K562 (cell line): ENCODE data around the gene SERP1. TPM values are rescaled to one million over a fixed set of nuclear protein-coding genes. Genes with fewer than 3 reads are reported as not detected.
A peak's percentile ranks its signal among the peaks of the same experiment; 100 is the strongest.

ENCODE experiments used
- ATAC-seq: fragments of 200-7000 bp; cut with Tn5 transposase; 3 replicates; pipeline ENCODE4 v1.9.1; 2020; ENCODE audit warnings: moderate library complexity
- BruUV-seq: library from RNA; stranded (reverse); fragments of 400-500 nt; replicated peaks from 2 replicates; lab custom pipeline; 2021; lab: Mats Ljungman, UMichigan
- CTCF ChIA-PET: fragments of 300-600 bp; formaldehyde crosslinking; extraction: SDS; loops from one replicate; lab custom pipeline; 2021; ENCODE audit warnings: low intra/inter-chr PET ratio; lab: Yijun Ruan, JAX
- POLR2A ChIA-PET: fragments of 300-600, 350-650 bp; sonication (Branson Sonifier 250); formaldehyde crosslinking; extraction: SDS; loops from one replicate; lab custom pipeline; 2021; ENCODE audit warnings: antibody characterized with exemption, inconsistent platforms; lab: Yijun Ruan, JAX
- DNase-seq, 4 experiments: peaks; one replicate each; pipeline versions ENCODE4 v3.0.0 to v3.0.0-alpha.2; 2011 to 2018; ENCODE audit warnings: low spot score in 3 of 4, mixed read lengths in 3 of 4; ENCODE audit errors: extremely low read depth in 1 of 4
- FAIRE-seq: peaks from 2 replicates; lab custom pipeline; 2011; peaks lifted over from hg19 to GRCh38; lab: Jason Lieb, UNC
- H2AFZ ChIP-seq: 2 replicates; pipeline ENCODE4 v1.6.0; 2011; ENCODE audit warnings: low read depth, low read length, control low read depth, inconsistent platforms
- H3K27ac ChIP-seq: fragments of 200-600 bp; 3 replicates; pipeline ENCODE4 v1.8.0; 2011; ENCODE audit warnings: low read depth, mild to moderate bottlenecking, control low read depth, inconsistent platforms, low read length, moderate library complexity, mixed read lengths; ENCODE audit errors: extremely low read depth
- H3K27me3 ChIP-seq, 2 experiments: fragments of 300-600 bp in 1 of 2; 2 replicates in 1 of 2; 3 replicates in 1 of 2; pipeline versions ENCODE4 v1.6.0 to v1.8.0; 2011; ENCODE audit warnings: inconsistent platforms in 2 of 2, low read length in 2 of 2, mild to moderate bottlenecking in 1 of 2, mixed read lengths in 1 of 2, moderate library complexity in 1 of 2; ENCODE audit not compliant: control insufficient read depth in 2 of 2, insufficient read depth in 2 of 2
- H3K36me3 ChIP-seq: fragments of 300-600 bp; 3 replicates; pipeline ENCODE4 v1.8.0; 2011; ENCODE audit warnings: mild to moderate bottlenecking, low read length, inconsistent platforms; ENCODE audit not compliant: control insufficient read depth, insufficient read depth
- H3K4me1 ChIP-seq, 2 experiments: fragments of 200-600 bp in 1 of 2; replicated peaks in 1 of 2; 2 replicates in 1 of 2; 3 replicates in 1 of 2; pipeline versions ENCODE4 v1.5.1 to v1.8.0; 2011; ENCODE audit warnings: inconsistent platforms in 2 of 2, low read length in 2 of 2, mild to moderate bottlenecking in 1 of 2, mixed read lengths in 1 of 2, moderate library complexity in 1 of 2; ENCODE audit not compliant: control insufficient read depth in 2 of 2, insufficient read depth in 2 of 2
- H3K4me2 ChIP-seq: 2 replicates; pipeline ENCODE4 v1.6.1; 2011; ENCODE audit warnings: low read length, control low read depth, inconsistent platforms, mixed read lengths; ENCODE audit not compliant: insufficient read depth
- H3K4me3 ChIP-seq: fragments of 200-600 bp; sonication (generic), shearing (Covaris generic); 2 replicates; pipeline ENCODE4 v1.5.1; 2016; ENCODE audit warnings: control low read depth, inconsistent platforms
- H3K79me2 ChIP-seq: fragments of 200-600 bp; 3 replicates; pipeline ENCODE4 v1.8.0; 2011; ENCODE audit warnings: low read length, inconsistent platforms; ENCODE audit not compliant: control insufficient read depth, insufficient read depth
- H3K9ac ChIP-seq, 2 experiments: 2 replicates each; pipeline versions ENCODE4 v1.6.0 to v1.6.1; 2011; ENCODE audit warnings: low read depth in 2 of 2, low read length in 2 of 2, control low read depth in 1 of 2, inconsistent platforms in 1 of 2, mild to moderate bottlenecking in 1 of 2, mixed read lengths in 1 of 2; ENCODE audit not compliant: insufficient read depth in 1 of 2
- H3K9me1 ChIP-seq: one replicate; pipeline ENCODE4 v1.6.0; 2011; ENCODE audit warnings: inconsistent platforms, mild to moderate bottlenecking, low read length, moderate library complexity; ENCODE audit not compliant: control insufficient read depth, insufficient read depth
- H3K9me3 ChIP-seq: replicated peaks from 2 replicates; pipeline ENCODE4 v1.5.1; 2011; ENCODE audit warnings: low read depth, low read length, inconsistent platforms; ENCODE audit not compliant: control insufficient read depth, insufficient read depth
- H4K20me1 ChIP-seq: replicated peaks from 2 replicates; pipeline ENCODE4 v1.6.1; 2011; ENCODE audit warnings: low read length, inconsistent platforms, mixed read lengths; ENCODE audit not compliant: control insufficient read depth, insufficient read depth
- ARID2 ChIP-seq: fragments of 450-650 bp; IDR thresholded peaks from 2 replicates; pipeline ENCODE4 v1.6.1; 2017; ENCODE audit warnings: antibody characterized with exemption, mild to moderate bottlenecking
- CREBBP ChIP-seq: IDR thresholded peaks from one replicate; pipeline ENCODE4 v1.6.1; 2012; ENCODE audit warnings: low read depth, mild to moderate bottlenecking, control low read depth, inconsistent platforms, low read length
- ESRRB ChIP-seq: fragments of 250-450 bp; sonication (Bioruptor Pico); IDR thresholded peaks from 2 replicates; pipeline ENCODE4 v1.5.0; 2020; ENCODE audit warnings: mild to moderate bottlenecking, moderate library complexity, borderline replicate concordance
- ETS2 ChIP-seq: IDR thresholded peaks from 2 replicates; pipeline ENCODE4 v1.6.1; 2016; ENCODE audit warnings: borderline replicate concordance, missing genetic modification characterization, mild to moderate bottlenecking, moderate library complexity, missing compliant biosample characterization; ENCODE audit not compliant: poor library complexity, severe bottlenecking
- GATA2 ChIP-seq: sonication (generic); formaldehyde crosslinking; IDR thresholded peaks from 2 replicates; pipeline ENCODE4 v1.4.0; 2020; ENCODE audit warnings: mild to moderate bottlenecking, missing genetic modification reagents
- HMGN3 ChIP-seq: IDR thresholded peaks from 2 replicates; pipeline ENCODE4 v1.6.1; 2011; ENCODE audit warnings: borderline replicate concordance, low read depth, mild to moderate bottlenecking, mixed read lengths, low read length; ENCODE audit not compliant: insufficient read length; ENCODE audit errors: extremely low read depth
- MTA2 ChIP-seq: fragments of 450-650 bp; IDR thresholded peaks from 2 replicates; pipeline ENCODE4 v1.6.1; 2016; ENCODE audit warnings: low read depth
- NCOA2 ChIP-seq, 2 experiments: fragments of 450-650 bp; IDR thresholded peaks; 2 replicates each; pipeline ENCODE4 v1.6.1; 2018; ENCODE audit warnings: mild to moderate bottlenecking in 2 of 2, moderate library complexity in 1 of 2; ENCODE audit not compliant: partially characterized antibody in 2 of 2
- NR2C1 ChIP-seq, 2 experiments: fragments of 450-650 bp; IDR thresholded peaks; 2 replicates each; pipeline ENCODE4 v1.6.1; 2017; ENCODE audit warnings: mild to moderate bottlenecking in 2 of 2, antibody characterized with exemption in 1 of 2, inconsistent platforms in 1 of 2, missing compliant biosample characterization in 1 of 2, missing genetic modification characterization in 1 of 2
- SMC3 ChIP-seq: conservative IDR thresholded peaks from 2 replicates; pipeline ENCODE4 v1.6.1; 2011; ENCODE audit warnings: low read depth, low read length, improper control_type of control experiment; ENCODE audit not compliant: insufficient read depth
- XRCC4 ChIP-seq: IDR thresholded peaks from one replicate; pipeline ENCODE4 v1.6.1; 2011; ENCODE audit not compliant: insufficient read depth, insufficient read length; ENCODE audit errors: extremely low read depth
- ZNF586 ChIP-seq: fragments of 450-650 bp; formaldehyde crosslinking; conservative IDR thresholded peaks from 2 replicates; pipeline ENCODE4 v1.4.0; 2020; ENCODE audit warnings: mild to moderate bottlenecking, moderate library complexity
- ZNF668 ChIP-seq: fragments of 250-450 bp; sonication (Bioruptor Pico); IDR thresholded peaks from 2 replicates; pipeline ENCODE4 v1.8.0; 2022; ENCODE audit warnings: mild to moderate bottlenecking, inconsistent platforms
- ZNF79 ChIP-seq: fragments of 250-450 bp; sonication (Bioruptor Pico); IDR thresholded peaks from 2 replicates; pipeline ENCODE4 v1.4.0; 2020; ENCODE audit warnings: low read depth, mild to moderate bottlenecking, moderate library complexity
- WGBS: fragments of 100-300 bp; shearing (Covaris generic); methylation state at CpG from one replicate; pipeline ENCODE4 v1.1.6; 2016; ENCODE audit warnings: low coverage, mixed read lengths; ENCODE audit not compliant: insufficient coverage; ENCODE audit errors: missing lambda C conversion rate; 5-methylcytosine and 5-hydroxymethylcytosine counted together
- in situ Hi-C: fragments of 300-500 bp; cut with MboI; formaldehyde crosslinking; loops from 4 replicates; pipeline ENCODE4 v1.15.0; 2018; ENCODE audit warnings: inconsistent platforms, mixed read lengths
- intact Hi-C: fragments of 100-400 bp; cut with micrococcal nuclease; formaldehyde crosslinking; loops from 2 replicates; pipeline ENCODE4 v1.14.2; 2022
- polyA plus RNA-seq, 8 experiments: library from polyadenylated mRNA; depleted of rRNA in 4 of 8; stranded (reverse) in 5 of 8; unstranded in 3 of 8; fragments of >200 nt; fragmentation: Nextera tagmentation in 2 of 8; fragmentation: Illumina TruSeq in 1 of 8; extraction: Ambion mirVana in 2 of 8; extraction: Trizol in 1 of 8; gene quantifications; 2 replicates each; pipeline versions ENCODE4 v1.2.1 to v1.2.3, GENCODE V29; 2011 to 2014; ENCODE audit warnings: inconsistent platforms in 1 of 8, missing spikeins in 1 of 8
- total RNA-seq, 7 experiments: library from RNA; depleted of rRNA in 6 of 7; stranded (reverse); fragments of >200 nt in 6 of 7; fragmentation: Illumina TruSeq in 2 of 7; extraction: Trizol in 2 of 7; gene quantifications; 2 replicates each; pipeline versions ENCODE4 v1.2.1 to v1.2.3, GENCODE V29; 2011 to 2021; ENCODE audit warnings: low replicate concordance in 1 of 7
- TF ChIP-seq, protein P1 (sequence below), 2 experiments: fragments of 450-650 bp in 1 of 2; sonication (generic) in 1 of 2; formaldehyde crosslinking in 1 of 2; IDR thresholded peaks in 1 of 2; conservative IDR thresholded peaks in 1 of 2; 2 replicates each; pipeline versions ENCODE4 v1.6.1 to v1.8.1; 2016 to 2023; ENCODE audit warnings: mild to moderate bottlenecking in 2 of 2, moderate library complexity in 2 of 2, inconsistent platforms in 1 of 2, missing genetic modification reagents in 1 of 2
- TF ChIP-seq, protein P2 (sequence below): fragments of 450-650 bp; IDR thresholded peaks from 2 replicates; pipeline ENCODE4 v1.6.1; 2016; ENCODE audit warnings: mild to moderate bottlenecking

SERP1 gene
- total and polyA plus RNA-seq, 9 of the 15 experiments (the other 6 are each of a cell fraction or from before 2014, with no cell fraction given), result 38.6 to 443 (median 121) TPM

DNA sequence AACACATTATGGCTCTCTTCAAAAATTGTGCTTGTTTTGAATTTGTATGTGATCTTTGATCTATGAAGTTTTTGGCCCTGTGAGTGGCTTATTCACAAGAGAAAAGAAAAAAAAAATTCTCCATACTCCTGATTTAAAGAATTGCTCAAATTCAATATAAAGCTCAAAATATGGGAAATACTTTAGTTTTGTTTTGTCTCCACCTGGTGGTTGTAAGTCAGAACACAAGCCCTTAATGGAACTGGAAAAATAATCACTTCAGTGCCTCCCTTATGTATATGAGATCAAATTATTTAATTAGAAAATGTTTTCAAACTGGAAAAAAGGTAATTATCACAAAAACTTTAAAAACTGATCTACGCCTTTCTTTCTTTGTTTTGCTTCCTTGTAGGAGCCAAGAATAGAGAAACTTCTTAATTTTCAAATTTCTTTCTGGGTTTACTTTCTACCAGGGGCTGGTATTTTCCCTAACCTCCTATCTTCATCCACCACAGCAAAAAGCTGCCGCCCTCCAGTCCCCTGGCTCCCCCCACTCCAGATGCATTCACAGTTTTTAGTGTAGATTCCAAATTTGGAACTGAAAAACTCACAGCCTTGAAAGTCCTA lies 50.6 kb downstream of the SERP1 start:
- Histone ChIP-seq H3K4me1 (peaks cover 0 to 26% of the 10 kb centered on the region in 2 experiments; a peak in 4 of 5 replicates), H3K27me3 (no peaks in the 10 kb centered on the region), H3K4me2 (no peak overlapping the region), H3K79me2 (no peaks in the 10 kb centered on the region), H3K9ac (no peak overlapping the region), H4K20me1 (no peaks in the 10 kb centered on the region), H3K27ac (peak overlapping the region; percentile 70; the same call in 1 of the 3 replicates), H3K36me3 (no peaks in the 10 kb centered on the region), H3K9me3 (peaks cover 3% of the 10 kb centered on the region; the same call in 1 of the 2 replicates), H3K9me1 (no peaks in the 10 kb centered on the region), H3K4me3 (no peak overlapping the region), H2AFZ (peak overlapping the region; percentile 92)
- intact Hi-C loops, result loop anchor here (1.0 to 10.0 kb wide), 8 partner anchors 45 to 561 kb away; no protein-coding TSS in a partner anchor
- 6% methylated on average over 2 of the region's 2 CpGs for WGBS
- POLR2A ChIA-PET, result interaction anchor here (0.6 to 1.7 kb wide), 3 partner anchors 81 to 385 kb away, joined by 3 to 10 read pairs (median 4); partner anchors contain the start of gene TSC22D2
- DNase-seq (peak; percentile 44 to 72 (median 50)), ATAC-seq (peak; percentile 81), FAIRE-seq (no peak)
- in situ Hi-C loops, result no loop called here
- BruUV-seq, result no TSS peak
- CTCF ChIA-PET, result interaction anchor here (0.5 to 2.3 kb wide), 9 partner anchors 82 to 529 kb away, joined by 3 to 26 read pairs (median 5); no protein-coding TSS in a partner anchor
- TF ChIP-seq, protein P1, sequence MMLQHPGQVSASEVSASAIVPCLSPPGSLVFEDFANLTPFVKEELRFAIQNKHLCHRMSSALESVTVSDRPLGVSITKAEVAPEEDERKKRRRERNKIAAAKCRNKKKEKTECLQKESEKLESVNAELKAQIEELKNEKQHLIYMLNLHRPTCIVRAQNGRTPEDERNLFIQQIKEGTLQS (IDR thresholded peaks at IDR 0.05), result no peak
- TF ChIP-seq, protein P1 (CRISPR knock-in tag; conservative IDR thresholded peaks at IDR 0.05), result no peak
- no peak for TF ChIP-seq MTA2
- TF ChIP-seq, protein P2, sequence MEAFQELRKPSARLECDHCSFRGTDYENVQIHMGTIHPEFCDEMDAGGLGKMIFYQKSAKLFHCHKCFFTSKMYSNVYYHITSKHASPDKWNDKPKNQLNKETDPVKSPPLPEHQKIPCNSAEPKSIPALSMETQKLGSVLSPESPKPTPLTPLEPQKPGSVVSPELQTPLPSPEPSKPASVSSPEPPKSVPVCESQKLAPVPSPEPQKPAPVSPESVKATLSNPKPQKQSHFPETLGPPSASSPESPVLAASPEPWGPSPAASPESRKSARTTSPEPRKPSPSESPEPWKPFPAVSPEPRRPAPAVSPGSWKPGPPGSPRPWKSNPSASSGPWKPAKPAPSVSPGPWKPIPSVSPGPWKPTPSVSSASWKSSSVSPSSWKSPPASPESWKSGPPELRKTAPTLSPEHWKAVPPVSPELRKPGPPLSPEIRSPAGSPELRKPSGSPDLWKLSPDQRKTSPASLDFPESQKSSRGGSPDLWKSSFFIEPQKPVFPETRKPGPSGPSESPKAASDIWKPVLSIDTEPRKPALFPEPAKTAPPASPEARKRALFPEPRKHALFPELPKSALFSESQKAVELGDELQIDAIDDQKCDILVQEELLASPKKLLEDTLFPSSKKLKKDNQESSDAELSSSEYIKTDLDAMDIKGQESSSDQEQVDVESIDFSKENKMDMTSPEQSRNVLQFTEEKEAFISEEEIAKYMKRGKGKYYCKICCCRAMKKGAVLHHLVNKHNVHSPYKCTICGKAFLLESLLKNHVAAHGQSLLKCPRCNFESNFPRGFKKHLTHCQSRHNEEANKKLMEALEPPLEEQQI, result 0 out of 2 replicates have a peak, but pooled peaks have one; percentile 5
- no peak for TF ChIP-seq ZNF586 (CRISPR knock-in tag)
- no peak for TF ChIP-seq CREBBP
- no peak for TF ChIP-seq ETS2 (tag)
- no peak for TF ChIP-seq HMGN3
- no peak for TF ChIP-seq GATA2 (CRISPR knock-in tag)
- TF ChIP-seq ESRRB (CRISPR knock-in tag), result no peak
- TF ChIP-seq XRCC4, result no peak
- TF ChIP-seq ZNF79 (CRISPR knock-in tag), result no peak
- no peak for TF ChIP-seq ZNF668 (CRISPR knock-in tag)
- peak; percentile 74 for TF ChIP-seq ARID2
- peak in 1 of 2 experiments; percentile 0 for TF ChIP-seq NCOA2 (IDR thresholded peaks at IDR 0.05; ENCODE audit: partially characterized antibody in 2 of 2)
- peak; percentile 79 for TF ChIP-seq SMC3
- TF ChIP-seq NR2C1 (IDR thresholded peaks at IDR 0.05), result no peak
- TF ChIP-seq NR2C1 (tag; IDR thresholded peaks at IDR 0.05), result no peak
